NCI-H2196 treated with DMSO at 0.1 percent for 48 hours (cell line): ENCODE data around the gene CCR9.

Experiments
- DNase-seq: peaks from one replicate; lab custom pipeline; 2025; ENCODE audit not compliant: unreplicated experiment; lab: John Stamatoyannopoulos, UW

Gene CCR9

GRCh38 chr3:45950686-45951600 is 64.6 kb downstream of the CCR9 start:
- no peak for DNase-seq

GRCh38 chr3:45951946-45952345 is 65.6 kb downstream of the CCR9 start:
- DNase-seq = no peak

- DNase-seq = no peak
These were observed 66.1 kb downstream of the CCR9 start for GRCh38 chr3:45952456-45952855.
